Mesenchymal stem cell (in vitro differentiated cells and primary cell): ENCODE results near the gene CHIT1.

Experiments used
- DNase-seq: peaks from one replicate; pipeline ENCODE4 v3.0.0-alpha.2; 2013
- H2AFZ ChIP-seq: one replicate; pipeline ENCODE4 v1.6.1; 2013; ENCODE audit warnings: low read depth, mild to moderate bottlenecking, control low read depth, inconsistent platforms, low read length, moderate library complexity
- H2AK5ac ChIP-seq: 2 replicates; pipeline ENCODE4 v1.6.1; 2013; ENCODE audit warnings: low read length, moderate library complexity, mild to moderate bottlenecking, inconsistent platforms; ENCODE audit not compliant: severe bottlenecking
- H2BK120ac ChIP-seq: one replicate; pipeline ENCODE4 v1.6.1; 2013; ENCODE audit warnings: low read depth, mild to moderate bottlenecking, inconsistent platforms, low read length, moderate library complexity
- H2BK12ac ChIP-seq, 2 experiments: one replicate each; pipeline ENCODE4 v1.6.1; 2013; ENCODE audit warnings: inconsistent platforms in 2 of 2, low read length in 2 of 2, mild to moderate bottlenecking in 2 of 2, moderate library complexity in 2 of 2, control low read depth in 1 of 2
- H2BK15ac ChIP-seq: one replicate; pipeline ENCODE4 v1.6.1; 2013; ENCODE audit warnings: mild to moderate bottlenecking, low read depth, inconsistent platforms; ENCODE audit not compliant: poor library complexity, severe bottlenecking
- H2BK5ac ChIP-seq: 2 replicates; pipeline ENCODE4 v1.6.1; 2013; ENCODE audit warnings: low read depth, mild to moderate bottlenecking, low read length, control low read depth, inconsistent platforms; ENCODE audit not compliant: poor library complexity, severe bottlenecking
- H3K14ac ChIP-seq, 2 experiments: one replicate each; pipeline ENCODE4 v1.6.1; 2013; ENCODE audit warnings: inconsistent platforms in 2 of 2, low read length in 2 of 2, control low read depth in 1 of 2, mild to moderate bottlenecking in 1 of 2, moderate library complexity in 1 of 2
- H3K18ac ChIP-seq, 2 experiments: one replicate each; pipeline ENCODE4 v1.6.1; 2013; ENCODE audit warnings: inconsistent platforms in 2 of 2, low read length in 2 of 2, control low read depth in 1 of 2, low read depth in 1 of 2, mild to moderate bottlenecking in 1 of 2
- H3K23ac ChIP-seq, 2 experiments: one replicate each; pipeline ENCODE4 v1.6.1; 2013; ENCODE audit warnings: inconsistent platforms in 2 of 2, low read length in 2 of 2, mild to moderate bottlenecking in 2 of 2, moderate library complexity in 2 of 2, control low read depth in 1 of 2
- H3K27ac ChIP-seq: 2 replicates; pipeline ENCODE4 v1.5.1; 2013; ENCODE audit warnings: mild to moderate bottlenecking, moderate library complexity, low read length, control low read depth, inconsistent platforms; ENCODE audit not compliant: poor library complexity, severe bottlenecking
- H3K27me3 ChIP-seq, 2 experiments: 2 replicates each; pipeline versions ENCODE4 v1.6.1 to v1.7.0; 2013; ENCODE audit warnings: low read length in 2 of 2, mild to moderate bottlenecking in 2 of 2, moderate library complexity in 2 of 2, control low read depth in 1 of 2, inconsistent platforms in 1 of 2; ENCODE audit not compliant: control insufficient read depth in 1 of 2, insufficient read depth in 1 of 2
- H3K36me3 ChIP-seq, 2 experiments: 2 replicates each; pipeline versions ENCODE4 v1.6.1 to v1.7.0; 2013; ENCODE audit warnings: low read length in 2 of 2, control low read depth in 1 of 2, inconsistent platforms in 1 of 2, low read depth in 1 of 2, mild to moderate bottlenecking in 1 of 2; ENCODE audit not compliant: insufficient read depth in 2 of 2, control insufficient read depth in 1 of 2
- H3K4ac ChIP-seq, 2 experiments: one replicate each; pipeline ENCODE4 v1.6.1; 2013; ENCODE audit warnings: inconsistent platforms in 2 of 2, low read length in 2 of 2, mild to moderate bottlenecking in 2 of 2, moderate library complexity in 2 of 2, control low read depth in 1 of 2, low read depth in 1 of 2
- H3K4me1 ChIP-seq: 2 replicates; pipeline ENCODE4 v1.6.1; 2013; ENCODE audit warnings: low read depth, low read length, control low read depth; ENCODE audit not compliant: control insufficient read depth, insufficient read depth
- H3K4me2 ChIP-seq: 2 replicates; pipeline ENCODE4 v1.6.1; 2013; ENCODE audit warnings: low read length, mild to moderate bottlenecking, inconsistent platforms; ENCODE audit not compliant: poor library complexity, severe bottlenecking
- H3K4me3 ChIP-seq, 2 experiments: 2 replicates each; pipeline versions ENCODE4 v1.5.1 to v1.7.0; 2013; ENCODE audit warnings: low read length in 2 of 2, mild to moderate bottlenecking in 2 of 2, control low read depth in 1 of 2, low read depth in 1 of 2; ENCODE audit not compliant: insufficient read depth in 1 of 2
- H3K79me1 ChIP-seq: replicated peaks from 2 replicates; pipeline ENCODE4 v1.6.1; 2013; ENCODE audit warnings: mild to moderate bottlenecking, control low read depth, low read length, inconsistent platforms; ENCODE audit not compliant: poor library complexity, severe bottlenecking
- H3K9ac ChIP-seq: 2 replicates; pipeline ENCODE4 v1.7.0; 2013; ENCODE audit warnings: mild to moderate bottlenecking, low read length, moderate library complexity
- H3K9me3 ChIP-seq: 2 replicates; pipeline ENCODE4 v1.7.0; 2013; ENCODE audit warnings: mild to moderate bottlenecking, low read length; ENCODE audit not compliant: control insufficient read depth
- H4K8ac ChIP-seq: one replicate; pipeline ENCODE4 v1.6.1; 2013; ENCODE audit warnings: inconsistent platforms, mild to moderate bottlenecking, low read length, moderate library complexity
- H4K91ac ChIP-seq: one replicate; pipeline ENCODE4 v1.6.1; 2013; ENCODE audit warnings: mild to moderate bottlenecking, low read length, inconsistent platforms
- WGBS: methylation state at CpG from one replicate; pipeline ENCODE4 v1.1.7; 2013; ENCODE audit warnings: mixed read lengths; 5-methylcytosine and 5-hydroxymethylcytosine counted together

CHIT1 gene

DNA sequence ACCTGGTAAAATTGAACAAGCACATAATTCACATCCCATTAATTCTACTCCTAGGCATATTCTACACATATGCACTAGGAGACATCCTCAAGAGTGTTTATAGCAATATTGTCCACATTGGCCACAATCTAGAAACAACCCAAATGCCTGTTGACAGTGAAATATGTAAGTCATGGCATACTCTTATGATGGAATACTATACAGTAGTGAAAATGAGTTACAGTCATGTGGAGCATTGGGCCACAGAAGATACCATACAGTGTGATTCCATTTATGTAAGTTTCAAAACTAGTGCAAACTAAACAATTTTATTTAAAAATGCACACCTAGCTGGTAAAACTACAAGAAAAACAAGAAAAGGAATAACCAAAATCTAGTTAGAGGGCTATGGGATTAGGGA is 19.1 kb downstream of the CHIT1 start:
- Histone ChIP-seq H3K4me2 (no peak overlapping the region), H2AFZ (no peak overlapping the region), H3K36me3 (peaks cover 0 to 3% of the 10 kb centered on the region in 2 experiments), H3K14ac (no peak overlapping the region), H3K79me1 (no peaks in the 10 kb centered on the region), H4K91ac (no peak overlapping the region), H3K18ac (no peak overlapping the region), H3K4me1 (peaks cover 4% of the 10 kb centered on the region), H2BK5ac (no peak overlapping the region), H3K9me3 (no peaks in the 10 kb centered on the region), H3K23ac (no peak overlapping the region), H3K4me3 (no peak overlapping the region), H2BK12ac (no peak overlapping the region), H4K8ac (no peak overlapping the region), H3K27me3 (no peaks in the 10 kb centered on the region), H2BK15ac (no peak overlapping the region), H3K4ac (no peak overlapping the region), H2BK120ac (no peak overlapping the region), H3K27ac (no peak overlapping the region), H2AK5ac (no peak overlapping the region), H3K9ac (no peak overlapping the region)
- DNase-seq, result no peak

GRCh38 chr1:203208181-203208580 is 21.3 kb downstream of the CHIT1 start:
- H3K9me3 ChIP-seq, result no peaks in the 10 kb centered on the region
- no peak overlapping the region for H2BK15ac ChIP-seq
- no peak overlapping the region for H3K18ac ChIP-seq
- no peak overlapping the region for H3K14ac ChIP-seq
- no peak for DNase-seq
- H3K23ac ChIP-seq, result no peak overlapping the region
- no peak overlapping the region for H3K27ac ChIP-seq
- no peak overlapping the region for H2BK5ac ChIP-seq
- H2AK5ac ChIP-seq, result no peak overlapping the region
- H2BK12ac ChIP-seq, result no peak overlapping the region
- no peak overlapping the region for H2AFZ ChIP-seq
- H3K36me3 ChIP-seq, result peaks cover 0 to 3% of the 10 kb centered on the region in 2 experiments
- H3K4me1 ChIP-seq, result peaks cover 4% of the 10 kb centered on the region
- H3K9ac ChIP-seq, result no peak overlapping the region
- H3K27me3 ChIP-seq, result no peaks in the 10 kb centered on the region
- 100% methylated on average over 1 of the region's 1 CpG for WGBS
- H3K4ac ChIP-seq, result no peak overlapping the region
- no peak overlapping the region for H2BK120ac ChIP-seq
- H3K4me3 ChIP-seq, result no peak overlapping the region
- H3K79me1 ChIP-seq, result no peaks in the 10 kb centered on the region
- no peak overlapping the region for H3K4me2 ChIP-seq
- H4K91ac ChIP-seq, result no peak overlapping the region
- no peak overlapping the region for H4K8ac ChIP-seq

DNA sequence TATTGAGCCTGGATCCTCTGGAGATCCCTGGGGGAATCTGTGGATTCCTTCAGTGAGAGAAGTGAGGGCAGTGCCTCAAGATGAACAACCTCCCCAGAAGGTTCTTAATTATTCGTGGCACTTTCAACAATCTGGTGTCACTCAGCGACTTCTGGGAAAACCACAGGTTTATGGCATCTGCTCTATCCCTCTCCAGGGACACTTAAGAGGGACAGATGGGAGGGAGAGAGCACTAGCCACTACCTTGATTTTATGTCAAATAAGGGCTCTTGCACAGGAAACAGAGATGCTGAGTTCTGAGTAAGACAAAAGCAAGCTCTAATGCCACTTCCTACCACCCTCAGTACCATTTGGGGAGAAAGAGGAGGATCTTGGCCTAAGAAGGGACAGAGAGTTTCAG is 21.7 kb downstream of the CHIT1 start:
- Histone ChIP-seq H3K9me3 (no peaks in the 10 kb centered on the region), H3K9ac (no peak overlapping the region), H3K79me1 (no peaks in the 10 kb centered on the region), H3K4me3 (no peak overlapping the region), H3K4ac (no peak overlapping the region), H2BK12ac (no peak overlapping the region), H3K23ac (no peak overlapping the region), H2AFZ (no peak overlapping the region), H2BK120ac (no peak overlapping the region), H3K18ac (no peak overlapping the region), H3K4me1 (peaks cover 4% of the 10 kb centered on the region), H3K27ac (no peak overlapping the region), H3K27me3 (no peaks in the 10 kb centered on the region), H3K4me2 (no peak overlapping the region), H3K36me3 (peaks cover 0 to 3% of the 10 kb centered on the region in 2 experiments), H2BK15ac (no peak overlapping the region), H2BK5ac (no peak overlapping the region), H4K8ac (no peak overlapping the region), H2AK5ac (no peak overlapping the region), H3K14ac (no peak overlapping the region), H4K91ac (no peak overlapping the region)
- 60% methylated on average over 2 of the region's 2 CpGs for WGBS
- no peak for DNase-seq

DNA sequence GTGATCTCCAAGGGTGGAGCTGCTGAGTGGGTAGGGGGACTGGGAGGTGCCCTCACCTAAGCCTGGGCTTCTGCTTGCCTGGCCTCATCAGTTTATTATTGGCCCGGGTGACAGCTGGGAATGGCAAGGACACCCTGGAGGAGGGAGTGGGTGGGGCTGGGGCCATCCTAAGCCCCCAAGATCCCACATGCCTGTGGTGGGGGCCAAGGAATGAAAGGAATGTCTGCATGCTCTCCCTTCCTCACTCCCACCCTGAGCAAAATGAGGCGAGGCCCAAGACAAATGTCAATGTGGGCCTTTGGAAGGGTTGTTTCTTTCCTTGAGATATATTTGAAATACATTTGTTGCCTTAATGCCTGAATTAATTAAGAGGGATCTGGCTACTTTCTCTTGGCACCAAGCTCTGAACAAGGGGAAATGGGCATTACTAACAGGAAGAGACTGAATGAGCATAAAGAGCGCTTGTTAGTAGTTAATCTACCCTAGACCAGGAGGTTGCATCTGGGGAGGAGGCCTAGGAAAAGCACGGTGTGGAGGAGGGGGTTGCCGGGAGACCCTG is 23.3 kb downstream of the CHIT1 start:
- peak overlapping the region; percentile 66 for H2BK15ac ChIP-seq
- H4K91ac ChIP-seq, result peak overlapping the region; percentile 77
- no peak overlapping the region for H3K9ac ChIP-seq
- no peak overlapping the region for H3K23ac ChIP-seq
- H3K4me3 ChIP-seq, result no peak overlapping the region
- no peak overlapping the region for H2BK5ac ChIP-seq
- H3K18ac ChIP-seq, result peak overlapping the region; percentile 67 to 89
- peaks cover 4% of the 10 kb centered on the region for H3K4me1 ChIP-seq
- peak overlapping the region; percentile 18 to 75 for H2BK12ac ChIP-seq
- DNase-seq, result no peak
- H2AFZ ChIP-seq, result no peak overlapping the region
- no peak overlapping the region for H3K4me2 ChIP-seq
- no peaks in the 10 kb centered on the region for H3K79me1 ChIP-seq
- peak overlapping the region; percentile 69 for H4K8ac ChIP-seq
- H3K4ac ChIP-seq, result peak overlapping the region in 1 of 2 experiments; percentile 49
- peak overlapping the region; percentile 27 for H2BK120ac ChIP-seq
- WGBS, result 86% methylated on average over 5 of the region's 5 CpGs
- H3K27ac ChIP-seq, result no peak overlapping the region
- H2AK5ac ChIP-seq, result no peak overlapping the region
- H3K36me3 ChIP-seq, result peaks cover 0 to 3% of the 10 kb centered on the region in 2 experiments
- H3K9me3 ChIP-seq, result no peaks in the 10 kb centered on the region
- no peaks in the 10 kb centered on the region for H3K27me3 ChIP-seq
- H3K14ac ChIP-seq, result no peak overlapping the region
